Colonic mucosa (tissue), 4 donors: ENCODE results near the gene DAZAP1. TPM values are rescaled to one million over a fixed set of nuclear protein-coding genes. Genes with fewer than 3 reads are reported as not detected.
A peak's percentile ranks its signal among the peaks of the same experiment; 100 is the strongest.

Experiments used
- DNase-seq: peaks from one replicate; pipeline ENCODE4 v3.0.0-alpha.2; 2020
- H3K27ac ChIP-seq: fragments of 200-600 bp; one replicate; pipeline ENCODE4 v1.8.0; 2021
- H3K27me3 ChIP-seq: fragments of 200-600 bp; one replicate; pipeline ENCODE4 v1.8.0; 2021
- H3K36me3 ChIP-seq: fragments of 200-600 bp; one replicate; pipeline ENCODE4 v1.8.0; 2021
- H3K4me1 ChIP-seq: fragments of 200-600 bp; one replicate; pipeline ENCODE4 v1.8.0; 2021; ENCODE audit warnings: mild to moderate bottlenecking
- H3K4me3 ChIP-seq: fragments of 200-600 bp; one replicate; pipeline ENCODE4 v1.8.0; 2021
- H3K9ac ChIP-seq, 2 donors: one replicate each; pipeline ENCODE4 v1.7.0; 2013; ENCODE audit warnings: control low read depth in 2 of 2, low read depth in 2 of 2, low read length in 2 of 2
- H3K9me3 ChIP-seq: fragments of 200-600 bp; one replicate; pipeline ENCODE4 v1.8.0; 2021
- intact Hi-C: fragments of 100-400 bp; cut with DNase I; formaldehyde crosslinking; loops from one replicate; pipeline ENCODE4 v1.14.1; 2022
- total RNA-seq, 2 donors: library from RNA; stranded (reverse); fragmentation: NEBNext Ultra II Directional in 1 of 2; extraction: Animal tissue kit (Norgen Biotek cat#: 25700) in 1 of 2; gene quantifications; one replicate each; pipeline ENCODE4 v1.2.1, GENCODE V29; 2021
- TF ChIP-seq, protein P1 (sequence below): fragments of 200-600 bp; IDR thresholded peaks from one replicate; pipeline ENCODE4 v1.8.0; 2022; ENCODE audit warnings: antibody characterized with exemption, mild to moderate bottlenecking
- donor health status: healthy.
- donor health status: DM: no; HTN: no; CAD: no.
- donor health status: DM: no; HTN: no; CAD: no.

DAZAP1 gene
- total RNA-seq, 2 donors from 2014 or later: 92.9 to 210 TPM

DNA sequence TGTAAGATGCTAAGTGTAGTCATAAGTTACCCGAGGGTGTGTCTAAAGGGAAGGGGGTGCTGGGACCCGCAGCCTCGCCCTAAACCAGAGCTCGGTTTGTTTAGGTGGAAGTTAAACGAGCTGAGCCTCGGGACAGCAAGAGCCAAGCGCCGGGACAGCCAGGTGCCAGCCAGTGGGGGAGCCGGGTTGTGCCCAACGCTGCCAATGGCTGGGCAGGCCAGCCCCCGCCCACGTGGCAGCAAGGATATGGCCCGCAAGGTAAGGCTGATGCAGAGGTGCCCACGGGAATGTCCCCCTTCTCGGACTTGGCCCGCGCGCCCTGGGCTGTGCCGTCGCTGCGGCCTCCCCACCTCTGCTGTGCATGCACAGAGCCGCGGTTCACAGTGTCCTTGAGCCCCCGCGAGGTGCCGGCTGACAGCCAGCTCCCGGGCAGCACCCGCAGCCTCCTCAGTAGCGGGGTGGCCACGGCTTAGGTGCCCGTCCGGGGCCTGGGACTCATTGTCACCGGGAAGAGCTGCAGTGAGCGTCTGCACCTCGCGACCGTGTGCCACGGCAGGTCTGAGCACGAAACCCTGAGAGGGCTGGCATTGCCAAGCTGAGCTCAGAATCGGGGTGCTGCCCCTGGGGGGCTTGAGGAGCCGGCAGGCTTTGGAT, 21.5 kb downstream of the DAZAP1 start:
- H3K27ac ChIP-seq: no peak overlapping the region
- H3K9ac ChIP-seq: peak overlapping the region in 1 of 2 donors; percentile 24
- H3K36me3 ChIP-seq: peaks cover 26% of the 10 kb centered on the region
- no peaks in the 10 kb centered on the region for H3K27me3 ChIP-seq
- H3K4me3 ChIP-seq: no peak overlapping the region
- no peaks in the 10 kb centered on the region for H3K9me3 ChIP-seq
- TF ChIP-seq, protein P1, sequence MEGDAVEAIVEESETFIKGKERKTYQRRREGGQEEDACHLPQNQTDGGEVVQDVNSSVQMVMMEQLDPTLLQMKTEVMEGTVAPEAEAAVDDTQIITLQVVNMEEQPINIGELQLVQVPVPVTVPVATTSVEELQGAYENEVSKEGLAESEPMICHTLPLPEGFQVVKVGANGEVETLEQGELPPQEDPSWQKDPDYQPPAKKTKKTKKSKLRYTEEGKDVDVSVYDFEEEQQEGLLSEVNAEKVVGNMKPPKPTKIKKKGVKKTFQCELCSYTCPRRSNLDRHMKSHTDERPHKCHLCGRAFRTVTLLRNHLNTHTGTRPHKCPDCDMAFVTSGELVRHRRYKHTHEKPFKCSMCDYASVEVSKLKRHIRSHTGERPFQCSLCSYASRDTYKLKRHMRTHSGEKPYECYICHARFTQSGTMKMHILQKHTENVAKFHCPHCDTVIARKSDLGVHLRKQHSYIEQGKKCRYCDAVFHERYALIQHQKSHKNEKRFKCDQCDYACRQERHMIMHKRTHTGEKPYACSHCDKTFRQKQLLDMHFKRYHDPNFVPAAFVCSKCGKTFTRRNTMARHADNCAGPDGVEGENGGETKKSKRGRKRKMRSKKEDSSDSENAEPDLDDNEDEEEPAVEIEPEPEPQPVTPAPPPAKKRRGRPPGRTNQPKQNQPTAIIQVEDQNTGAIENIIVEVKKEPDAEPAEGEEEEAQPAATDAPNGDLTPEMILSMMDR: no peak
- intact Hi-C loops: no loop called here
- H3K4me1 ChIP-seq: no peaks in the 10 kb centered on the region
- no peak for DNase-seq

DNA sequence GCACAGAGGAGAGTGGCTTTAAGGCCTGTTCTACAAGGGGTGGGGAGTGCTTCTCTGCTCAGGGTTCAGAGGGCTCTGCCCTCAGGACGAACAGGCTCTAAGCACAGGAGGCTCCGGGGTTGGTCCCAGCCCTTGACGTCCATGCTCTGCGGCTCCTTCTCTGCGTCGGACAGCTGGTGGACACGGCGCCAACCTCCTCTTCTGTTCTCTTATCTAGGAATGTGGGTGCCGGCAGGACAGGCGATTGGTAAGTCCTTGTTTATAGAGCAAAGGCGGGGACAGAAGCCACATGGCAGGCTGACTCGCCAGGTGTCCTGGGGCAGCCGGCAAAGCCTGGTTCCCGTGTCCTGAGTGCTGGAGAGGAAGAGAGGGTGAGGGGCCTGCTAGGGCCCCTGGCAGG, 22.4 kb downstream of the DAZAP1 start:
- Histone ChIP-seq H3K9ac (no peak overlapping the region), H3K36me3 (peaks cover 28% of the 10 kb centered on the region), H3K9me3 (no peaks in the 10 kb centered on the region), H3K27ac (peak overlapping the region; percentile 17), H3K4me1 (no peaks in the 10 kb centered on the region), H3K4me3 (no peak overlapping the region), H3K27me3 (no peaks in the 10 kb centered on the region)
- peak; percentile 49 for DNase-seq
- intact Hi-C loops: no loop called here
- TF ChIP-seq, protein P1: no peak

DNA sequence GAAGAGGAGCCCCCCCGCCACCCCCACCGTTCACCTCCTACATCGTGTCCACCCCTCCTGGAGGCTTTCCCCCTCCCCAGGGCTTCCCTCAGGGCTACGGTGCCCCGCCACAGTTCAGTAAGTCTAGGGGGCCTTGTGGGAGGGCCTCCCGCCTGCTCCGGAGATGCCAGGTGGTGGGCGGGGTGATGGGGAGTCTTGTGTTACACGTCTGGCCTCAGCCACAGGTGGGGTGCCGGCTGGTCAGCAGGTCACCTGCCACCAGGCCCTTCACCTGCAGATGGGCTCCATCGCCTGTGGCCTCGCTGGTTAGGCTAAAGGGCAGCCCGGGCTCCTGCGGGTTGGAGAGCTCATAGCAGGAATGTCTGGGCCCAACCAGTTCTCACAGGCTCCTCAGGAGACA, 22.9 kb downstream of the DAZAP1 start:
- peaks cover 26% of the 10 kb centered on the region for H3K36me3 ChIP-seq
- no peak for DNase-seq
- no peak overlapping the region for H3K4me3 ChIP-seq
- TF ChIP-seq, protein P1: no peak
- no peaks in the 10 kb centered on the region for H3K27me3 ChIP-seq
- H3K9me3 ChIP-seq: no peaks in the 10 kb centered on the region
- H3K9ac ChIP-seq: no peak overlapping the region
- no peaks in the 10 kb centered on the region for H3K4me1 ChIP-seq
- intact Hi-C loops: no loop called here
- H3K27ac ChIP-seq: no peak overlapping the region

DNA sequence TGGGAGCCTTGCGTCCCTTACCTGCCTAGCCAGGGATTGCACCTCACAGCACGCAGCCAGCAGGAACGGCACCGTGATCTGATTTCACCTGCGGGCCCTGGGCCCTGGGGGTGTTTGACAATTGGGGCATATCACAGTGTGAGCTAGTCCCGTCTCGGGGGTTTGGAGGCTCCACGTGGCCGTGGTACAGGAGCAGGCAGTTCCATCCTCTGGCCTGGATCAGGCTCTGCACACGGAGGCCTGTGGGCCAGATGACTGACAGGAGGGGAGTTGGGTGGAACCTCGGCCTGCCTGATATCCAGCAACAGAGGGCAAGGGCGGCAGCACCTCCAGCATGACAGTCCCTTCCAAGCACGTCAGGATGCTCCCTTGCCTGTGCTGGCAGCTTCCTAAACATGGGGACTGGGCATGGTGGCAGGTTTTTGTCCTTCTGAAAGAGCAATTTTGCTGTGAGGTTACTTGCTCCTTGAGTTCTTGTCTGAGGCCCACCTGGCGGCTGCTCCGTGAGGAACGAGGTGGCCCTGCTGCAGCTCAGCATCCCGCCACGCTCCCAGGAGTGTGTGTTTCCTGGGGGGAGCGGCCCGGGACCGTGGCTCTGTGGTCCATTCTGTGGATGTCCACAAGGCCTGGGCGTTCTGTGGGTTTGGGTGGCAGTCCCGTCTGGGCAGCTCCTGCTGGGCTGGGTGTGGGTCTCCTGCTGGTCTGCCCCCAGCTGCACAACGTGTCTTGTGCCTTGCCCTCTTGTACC, 24.5 kb downstream of the DAZAP1 start:
- no peaks in the 10 kb centered on the region for H3K9me3 ChIP-seq
- H3K36me3 ChIP-seq: peaks cover 16% of the 10 kb centered on the region
- no peaks in the 10 kb centered on the region for H3K27me3 ChIP-seq
- TF ChIP-seq, protein P1: no peak
- no peak for DNase-seq
- no peaks in the 10 kb centered on the region for H3K4me1 ChIP-seq
- intact Hi-C loops: no loop called here
- no peak overlapping the region for H3K9ac ChIP-seq
- no peak overlapping the region for H3K4me3 ChIP-seq
- H3K27ac ChIP-seq: no peak overlapping the region

DNA sequence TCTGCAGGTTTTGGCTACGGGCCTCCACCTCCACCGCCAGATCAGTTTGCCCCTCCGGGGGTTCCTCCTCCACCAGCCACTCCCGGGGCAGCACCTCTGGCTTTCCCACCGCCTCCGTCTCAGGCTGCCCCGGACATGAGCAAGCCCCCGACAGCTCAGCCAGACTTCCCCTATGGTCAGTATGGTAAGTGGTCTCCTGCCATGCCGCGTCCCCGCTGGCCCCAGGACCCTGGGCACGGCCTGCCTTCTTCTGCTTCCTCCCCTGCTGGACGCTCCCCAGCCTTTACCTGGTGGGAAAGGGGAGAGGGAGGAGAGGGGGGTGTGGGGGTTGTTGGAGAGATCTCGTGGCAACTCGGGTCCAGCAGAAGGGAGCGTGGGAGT, 25.1 kb downstream of the DAZAP1 start:
- Histone ChIP-seq H3K9ac (no peak overlapping the region), H3K9me3 (no peaks in the 10 kb centered on the region), H3K4me1 (no peaks in the 10 kb centered on the region), H3K27ac (no peak overlapping the region), H3K27me3 (no peaks in the 10 kb centered on the region), H3K36me3 (peaks cover 16% of the 10 kb centered on the region), H3K4me3 (no peak overlapping the region)
- intact Hi-C loops: no loop called here
- TF ChIP-seq, protein P1: no peak
- DNase-seq: no peak
